Measurements from ENCODE around the gene GPLD1. TPM values are rescaled to one million over a fixed set of nuclear protein-coding genes. Genes with fewer than 3 reads are reported as not detected.
A peak's percentile ranks its signal among the peaks of the same experiment; 100 is the strongest.

Gene GPLD1, protein sequence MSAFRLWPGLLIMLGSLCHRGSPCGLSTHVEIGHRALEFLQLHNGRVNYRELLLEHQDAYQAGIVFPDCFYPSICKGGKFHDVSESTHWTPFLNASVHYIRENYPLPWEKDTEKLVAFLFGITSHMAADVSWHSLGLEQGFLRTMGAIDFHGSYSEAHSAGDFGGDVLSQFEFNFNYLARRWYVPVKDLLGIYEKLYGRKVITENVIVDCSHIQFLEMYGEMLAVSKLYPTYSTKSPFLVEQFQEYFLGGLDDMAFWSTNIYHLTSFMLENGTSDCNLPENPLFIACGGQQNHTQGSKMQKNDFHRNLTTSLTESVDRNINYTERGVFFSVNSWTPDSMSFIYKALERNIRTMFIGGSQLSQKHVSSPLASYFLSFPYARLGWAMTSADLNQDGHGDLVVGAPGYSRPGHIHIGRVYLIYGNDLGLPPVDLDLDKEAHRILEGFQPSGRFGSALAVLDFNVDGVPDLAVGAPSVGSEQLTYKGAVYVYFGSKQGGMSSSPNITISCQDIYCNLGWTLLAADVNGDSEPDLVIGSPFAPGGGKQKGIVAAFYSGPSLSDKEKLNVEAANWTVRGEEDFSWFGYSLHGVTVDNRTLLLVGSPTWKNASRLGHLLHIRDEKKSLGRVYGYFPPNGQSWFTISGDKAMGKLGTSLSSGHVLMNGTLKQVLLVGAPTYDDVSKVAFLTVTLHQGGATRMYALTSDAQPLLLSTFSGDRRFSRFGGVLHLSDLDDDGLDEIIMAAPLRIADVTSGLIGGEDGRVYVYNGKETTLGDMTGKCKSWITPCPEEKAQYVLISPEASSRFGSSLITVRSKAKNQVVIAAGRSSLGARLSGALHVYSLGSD
- 10 to 100 TPM in 1 of 2 donors, 1 to 10 TPM in 1; 7.7 to 13.1 TPM for total RNA-seq
- polyA plus RNA-seq (ENCODE audit: insufficient read length in 2 of 2): 10 to 100 TPM in 1 of 2 donors, 1 to 10 TPM in 1; 8.1 to 12.7 TPM
- long read RNA-seq, donor 1, partial matches to known transcripts: 10 of 27 reads
- long read RNA-seq, donor 1, other reads (novel, unspliced or antisense): 17 of 27 reads
- long read RNA-seq, donor 2: 0 reads
- long read RNA-seq, donor 3: 0 reads
- long read RNA-seq, donor 4: 0 reads

DNA sequence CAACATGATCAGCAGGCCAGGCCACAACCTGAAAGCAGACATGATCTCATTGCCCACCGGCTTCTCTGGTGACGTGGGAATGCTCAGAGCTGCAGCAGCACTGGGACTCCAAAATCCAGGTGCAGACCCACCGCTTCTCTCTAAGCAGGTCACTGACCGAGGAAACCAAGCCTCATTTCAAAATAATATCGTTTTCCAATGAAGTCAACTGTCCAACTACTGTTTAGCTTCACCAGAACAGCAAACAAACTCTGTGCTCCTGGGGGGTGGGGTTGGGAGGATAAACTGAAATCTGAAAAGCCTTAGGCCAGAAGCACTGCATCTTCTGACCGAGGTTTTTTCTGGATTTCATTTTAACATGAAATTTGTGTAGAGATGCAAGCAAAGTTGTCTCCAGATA, at the start of gene GPLD1:
GPLD1 (minus strand) TSS at position 109 of the 400 bp plus-strand sequence; CDS start at position 42, 67 bp downstream.
- H3K27me3 ChIP-seq (ENCODE audit: control insufficient read depth, insufficient read depth, low read length): no peaks in the 10 kb centered on the region
- no peak within 1 kb of the TSS for H3K27ac ChIP-seq (ENCODE audit: low read depth, low read length)
- WGBS (ENCODE audit: insufficient coverage): 81% methylated on average over 4 of the region's 6 CpGs
- H3K36me3 ChIP-seq (ENCODE audit: control insufficient read depth, insufficient read depth, low read length): no peaks in the 10 kb centered on the region
- peaks cover 3% of the 10 kb centered on the region for H3K4me1 ChIP-seq (ENCODE audit: control insufficient read depth, insufficient read depth, low read length)
- no peak within 1 kb of the TSS for H3K4me3 ChIP-seq (ENCODE audit: low read depth, low read length)
- H3K9me3 ChIP-seq (ENCODE audit: control insufficient read depth, insufficient read depth, low read length): no peaks in the 10 kb centered on the region
- DNase-seq (ENCODE audit: low read depth in 4 of 6, low spot score in 6 of 6): no peak

DNA sequence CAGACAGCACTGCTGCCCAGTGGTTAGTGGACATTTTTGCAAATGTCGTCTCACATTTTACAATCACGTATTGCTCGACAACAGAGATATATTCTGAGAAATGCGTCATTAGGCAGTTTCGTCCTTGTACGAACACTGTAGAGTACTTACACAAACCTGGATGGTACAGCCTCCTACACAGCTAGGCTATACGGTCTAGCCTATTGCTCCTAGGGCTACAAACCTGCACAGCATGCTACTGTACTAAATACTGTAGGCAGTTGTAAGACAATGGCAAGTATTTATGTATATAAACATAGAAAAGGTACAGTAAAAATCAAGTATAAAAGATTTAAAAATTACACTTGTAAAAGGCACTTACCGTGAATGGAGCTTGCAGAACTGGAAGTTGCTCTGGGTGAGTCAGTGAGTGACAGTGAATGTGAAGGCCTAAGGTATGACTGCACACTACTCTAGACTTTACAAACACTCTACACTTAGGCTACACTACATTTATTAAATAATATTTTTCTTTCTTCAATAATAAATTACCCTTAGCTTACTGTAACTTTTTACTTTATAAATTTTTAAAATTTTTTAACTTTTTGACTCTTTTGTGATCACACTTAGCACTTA, 48.5 kb upstream of the GPLD1 start:
- Histone ChIP-seq H3K36me3 (ENCODE audit: control insufficient read depth, insufficient read depth, low read length) (peaks cover 19% of the 10 kb centered on the region), H3K27ac (ENCODE audit: low read depth, low read length) (no peak overlapping the region), H3K27me3 (ENCODE audit: control insufficient read depth, insufficient read depth, low read length) (no peaks in the 10 kb centered on the region), H3K4me3 (ENCODE audit: low read depth, low read length) (no peak overlapping the region), H3K9me3 (ENCODE audit: control insufficient read depth, insufficient read depth, low read length) (no peaks in the 10 kb centered on the region), H3K4me1 (ENCODE audit: control insufficient read depth, insufficient read depth, low read length) (no peaks in the 10 kb centered on the region)
- WGBS (ENCODE audit: insufficient coverage): 88% methylated on average over 6 of the region's 8 CpGs
- no peak for DNase-seq (ENCODE audit: low read depth in 4 of 6, low spot score in 6 of 6)

DNA sequence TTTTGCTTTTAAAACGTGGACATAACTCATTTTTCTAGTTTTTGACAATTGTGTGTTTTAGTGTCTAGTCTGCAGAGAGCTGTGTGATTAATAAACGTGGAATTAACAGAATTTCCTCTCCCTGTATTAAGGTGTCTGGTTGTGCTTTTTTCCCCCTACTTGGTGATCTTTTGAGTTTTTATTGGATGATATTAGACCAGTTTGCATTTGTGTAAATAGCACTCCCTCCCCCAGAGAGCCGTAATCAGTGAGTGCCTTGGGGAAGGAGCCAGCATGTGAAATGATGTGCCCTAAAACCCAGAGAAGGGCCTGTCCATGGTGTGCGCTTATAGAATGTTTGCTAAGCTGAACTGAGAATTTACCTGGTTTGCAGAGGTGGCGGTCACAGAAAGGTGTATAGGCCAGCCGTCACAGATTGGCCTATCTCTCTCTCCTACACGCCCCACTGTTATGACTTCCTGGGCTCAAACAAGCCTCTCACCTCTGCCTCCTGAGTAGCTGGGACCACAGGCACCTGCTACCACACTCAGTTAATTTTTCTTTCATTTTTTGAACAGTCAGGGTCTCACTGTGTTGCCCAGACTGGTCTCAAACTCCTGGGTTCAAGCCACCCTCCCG, 47.8 kb upstream of the GPLD1 start:
- Histone ChIP-seq H3K4me3 (ENCODE audit: low read depth, low read length) (no peak overlapping the region), H3K27me3 (ENCODE audit: control insufficient read depth, insufficient read depth, low read length) (no peaks in the 10 kb centered on the region), H3K27ac (ENCODE audit: low read depth, low read length) (no peak overlapping the region), H3K36me3 (ENCODE audit: control insufficient read depth, insufficient read depth, low read length) (peaks cover 21% of the 10 kb centered on the region), H3K4me1 (ENCODE audit: control insufficient read depth, insufficient read depth, low read length) (no peaks in the 10 kb centered on the region), H3K9me3 (ENCODE audit: control insufficient read depth, insufficient read depth, low read length) (no peaks in the 10 kb centered on the region)
- peak in 1 of 6 donors; percentile 28 for DNase-seq (ENCODE audit: low read depth in 4 of 6, low spot score in 6 of 6)
- 94% methylated on average over 5 of the region's 8 CpGs for WGBS (ENCODE audit: insufficient coverage)

DNA sequence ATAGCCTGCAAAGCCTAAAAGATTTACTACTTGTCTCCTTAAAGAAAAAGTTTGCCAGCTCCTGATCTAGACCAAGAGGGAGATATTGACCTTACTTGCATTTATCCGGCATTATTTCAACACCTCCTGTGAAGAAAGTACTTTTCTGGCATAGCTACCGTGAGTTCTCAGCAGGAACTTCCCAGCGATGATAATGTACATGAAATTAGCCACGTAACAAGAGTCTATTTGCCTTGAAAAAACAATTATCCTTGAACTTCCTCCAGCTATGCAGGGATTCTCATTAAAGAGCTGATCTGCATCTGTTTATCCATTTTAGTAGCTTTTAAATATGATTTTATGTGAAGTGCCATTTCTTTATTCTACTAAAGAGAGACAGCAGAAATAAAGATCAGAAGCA, 47.1 kb upstream of the GPLD1 start:
- DNase-seq (ENCODE audit: low read depth in 4 of 6, low spot score in 6 of 6): peak in 4 of 6 donors; percentile 4 to 91 (median 14)
- Histone ChIP-seq H3K36me3 (ENCODE audit: control insufficient read depth, insufficient read depth, low read length) (peaks cover 24% of the 10 kb centered on the region), H3K27ac (ENCODE audit: low read depth, low read length) (no peak overlapping the region), H3K4me1 (ENCODE audit: control insufficient read depth, insufficient read depth, low read length) (no peaks in the 10 kb centered on the region), H3K4me3 (ENCODE audit: low read depth, low read length) (no peak overlapping the region), H3K27me3 (ENCODE audit: control insufficient read depth, insufficient read depth, low read length) (no peaks in the 10 kb centered on the region), H3K9me3 (ENCODE audit: control insufficient read depth, insufficient read depth, low read length) (no peaks in the 10 kb centered on the region)
- WGBS (ENCODE audit: insufficient coverage): 50% methylated on average over 1 of the region's 4 CpGs

DNA sequence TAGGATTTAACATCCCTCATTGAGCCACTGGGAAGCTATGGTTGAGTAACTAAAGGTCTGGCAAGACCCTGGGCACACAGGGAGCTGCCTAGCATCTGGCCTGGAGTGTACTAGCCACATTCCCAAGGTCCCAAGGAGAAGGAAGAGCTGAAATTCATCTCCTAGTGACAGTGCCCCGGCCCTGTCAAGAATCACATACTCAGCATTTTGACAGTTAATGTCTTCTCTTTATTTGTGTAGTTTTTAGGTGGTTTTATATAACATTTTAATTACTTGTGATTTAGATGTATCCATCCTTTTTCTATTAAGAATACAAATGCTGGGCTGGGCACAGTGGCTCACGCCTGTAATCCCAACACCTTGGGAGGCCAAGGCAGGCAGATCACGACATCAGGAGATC, 45.8 kb upstream of the GPLD1 start:
- no peak overlapping the region for H3K27ac ChIP-seq (ENCODE audit: low read depth, low read length)
- 90% methylated on average over 2 of the region's 3 CpGs for WGBS (ENCODE audit: insufficient coverage)
- H3K36me3 ChIP-seq (ENCODE audit: control insufficient read depth, insufficient read depth, low read length): peaks cover 30% of the 10 kb centered on the region

DNA sequence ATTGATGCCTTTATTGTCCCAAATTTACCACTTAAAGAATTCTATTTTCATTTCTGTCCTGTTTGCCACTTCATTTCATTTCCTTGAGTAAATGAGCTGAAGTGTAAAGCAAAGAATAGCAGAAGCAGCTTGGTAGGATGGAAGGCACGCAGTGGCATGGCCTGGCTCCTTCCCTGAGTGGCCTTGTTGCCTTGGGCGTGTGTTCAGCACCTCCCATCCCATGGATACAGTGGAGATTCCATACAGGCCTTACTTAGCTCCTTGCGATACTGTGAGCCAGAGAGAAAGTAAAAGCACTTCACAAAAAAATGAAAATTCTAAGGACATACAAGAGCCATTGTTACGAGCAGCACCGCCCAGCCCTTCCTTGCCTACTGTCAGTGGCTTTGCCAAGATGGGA, 45.0 kb upstream of the GPLD1 start:
- Histone ChIP-seq H3K36me3 (ENCODE audit: control insufficient read depth, insufficient read depth, low read length) (peaks cover 30% of the 10 kb centered on the region), H3K9me3 (ENCODE audit: control insufficient read depth, insufficient read depth, low read length) (no peaks in the 10 kb centered on the region), H3K27me3 (ENCODE audit: control insufficient read depth, insufficient read depth, low read length) (no peaks in the 10 kb centered on the region), H3K4me3 (ENCODE audit: low read depth, low read length) (no peak overlapping the region), H3K4me1 (ENCODE audit: control insufficient read depth, insufficient read depth, low read length) (no peaks in the 10 kb centered on the region), H3K27ac (ENCODE audit: low read depth, low read length) (no peak overlapping the region)
- DNase-seq (ENCODE audit: low read depth in 4 of 6, low spot score in 6 of 6): no peak
- 96% methylated on average over 4 of the region's 5 CpGs for WGBS (ENCODE audit: insufficient coverage)

More for the DNA sequence above, 45.8 kb upstream of the GPLD1 start:
- DNase-seq (ENCODE audit: low read depth in 4 of 6, low spot score in 6 of 6): no peak
- no peaks in the 10 kb centered on the region for H3K4me1 ChIP-seq (ENCODE audit: control insufficient read depth, insufficient read depth, low read length)
- H3K9me3 ChIP-seq (ENCODE audit: control insufficient read depth, insufficient read depth, low read length): no peaks in the 10 kb centered on the region
- no peak overlapping the region for H3K4me3 ChIP-seq (ENCODE audit: low read depth, low read length)
- no peaks in the 10 kb centered on the region for H3K27me3 ChIP-seq (ENCODE audit: control insufficient read depth, insufficient read depth, low read length)

DNA sequence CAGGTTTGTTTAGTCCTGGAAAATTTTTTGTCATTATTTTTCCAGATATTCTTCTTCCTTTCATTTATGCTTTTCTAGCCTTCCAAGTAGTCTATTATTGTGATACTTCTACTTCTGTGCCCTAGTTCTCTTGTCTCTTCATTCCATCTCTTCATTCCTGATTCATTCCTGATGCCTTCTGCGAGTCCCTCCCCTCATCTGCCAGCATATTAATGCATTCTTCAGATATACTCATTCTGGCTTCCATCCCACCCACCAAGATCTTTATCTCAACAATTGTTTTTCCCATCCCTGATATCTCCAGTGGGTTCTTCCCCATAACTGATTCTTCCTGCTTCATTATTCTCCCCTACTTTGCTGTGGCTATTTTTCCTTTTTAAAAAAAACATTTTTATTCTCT, 40.6 kb upstream of the GPLD1 start:
- Histone ChIP-seq H3K27me3 (ENCODE audit: control insufficient read depth, insufficient read depth, low read length) (no peaks in the 10 kb centered on the region), H3K27ac (ENCODE audit: low read depth, low read length) (no peak overlapping the region), H3K4me3 (ENCODE audit: low read depth, low read length) (no peak overlapping the region), H3K36me3 (ENCODE audit: control insufficient read depth, insufficient read depth, low read length) (peaks cover 29% of the 10 kb centered on the region), H3K4me1 (ENCODE audit: control insufficient read depth, insufficient read depth, low read length) (no peaks in the 10 kb centered on the region), H3K9me3 (ENCODE audit: control insufficient read depth, insufficient read depth, low read length) (no peaks in the 10 kb centered on the region)
- 92% methylated on average over 1 of the region's 1 CpG for WGBS (ENCODE audit: insufficient coverage)
- DNase-seq (ENCODE audit: low read depth in 4 of 6, low spot score in 6 of 6): no peak

DNA sequence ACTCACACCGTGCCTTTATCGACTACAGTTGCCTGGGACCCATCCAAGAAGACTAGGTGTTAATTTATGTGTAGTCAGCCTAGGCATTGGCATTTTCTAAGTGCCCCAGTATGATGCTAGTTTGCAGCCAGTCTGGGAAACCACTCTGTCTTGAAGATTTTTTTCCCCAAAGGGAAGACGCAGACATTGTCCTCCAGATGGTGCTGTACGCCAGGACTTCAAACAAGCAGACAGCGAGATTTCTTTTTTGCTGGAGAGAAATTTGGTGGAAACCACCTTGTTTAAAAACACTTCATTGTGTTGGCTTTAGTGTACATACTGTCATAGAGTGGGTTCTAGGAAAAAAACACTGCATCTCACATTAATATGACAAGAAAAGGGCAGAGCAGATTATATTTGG, 35.4 kb upstream of the GPLD1 start:
- no peaks in the 10 kb centered on the region for H3K27me3 ChIP-seq (ENCODE audit: control insufficient read depth, insufficient read depth, low read length)
- no peaks in the 10 kb centered on the region for H3K9me3 ChIP-seq (ENCODE audit: control insufficient read depth, insufficient read depth, low read length)
- peaks cover 3% of the 10 kb centered on the region for H3K4me1 ChIP-seq (ENCODE audit: control insufficient read depth, insufficient read depth, low read length)
- WGBS (ENCODE audit: insufficient coverage): no CpG with 5 or more reads among the region's 5 CpGs
- peak in 5 of 6 donors; percentile 24 to 89 (median 44) for DNase-seq (ENCODE audit: low read depth in 4 of 6, low spot score in 6 of 6)
- H3K27ac ChIP-seq (ENCODE audit: low read depth, low read length): no peak overlapping the region
- no peak overlapping the region for H3K4me3 ChIP-seq (ENCODE audit: low read depth, low read length)
- peaks cover 13% of the 10 kb centered on the region for H3K36me3 ChIP-seq (ENCODE audit: control insufficient read depth, insufficient read depth, low read length)

DNA sequence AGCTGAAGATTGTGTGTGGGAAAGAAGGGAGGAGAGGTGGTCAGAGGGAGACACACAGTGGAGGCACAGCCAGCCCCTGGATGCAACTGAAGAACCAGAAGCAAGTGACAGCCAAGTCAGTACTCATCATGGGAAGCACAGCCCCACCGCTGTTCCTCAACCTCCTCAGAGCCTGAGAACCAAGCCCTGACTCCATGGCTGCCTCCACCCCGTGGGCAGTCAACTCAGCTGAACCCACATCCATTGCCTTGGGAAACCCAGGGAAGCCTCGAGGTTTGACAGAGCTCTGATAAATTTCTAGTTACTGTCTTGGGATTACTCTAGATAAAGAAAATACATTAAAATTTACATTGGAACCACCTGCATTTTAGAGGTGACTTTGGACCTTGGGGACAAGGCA, 35.0 kb upstream of the GPLD1 start:
- peaks cover 3% of the 10 kb centered on the region for H3K4me1 ChIP-seq (ENCODE audit: control insufficient read depth, insufficient read depth, low read length)
- no peak overlapping the region for H3K4me3 ChIP-seq (ENCODE audit: low read depth, low read length)
- H3K9me3 ChIP-seq (ENCODE audit: control insufficient read depth, insufficient read depth, low read length): no peaks in the 10 kb centered on the region
- WGBS (ENCODE audit: insufficient coverage): 83% methylated on average over 1 of the region's 3 CpGs
- no peak overlapping the region for H3K27ac ChIP-seq (ENCODE audit: low read depth, low read length)
- no peak for DNase-seq (ENCODE audit: low read depth in 4 of 6, low spot score in 6 of 6)
- H3K36me3 ChIP-seq (ENCODE audit: control insufficient read depth, insufficient read depth, low read length): peaks cover 13% of the 10 kb centered on the region
- H3K27me3 ChIP-seq (ENCODE audit: control insufficient read depth, insufficient read depth, low read length): no peaks in the 10 kb centered on the region
